H1 (cell line): ENCODE measurements around the gene PHLDA2. TPM values are rescaled to one million over a fixed set of nuclear protein-coding genes. Genes with fewer than 3 reads are reported as not detected.

Source experiments
- CBX8 ChIP-seq: fragments of 300-800, 300-1000 bp; sonication (generic); IDR thresholded peaks from 2 replicates; pipeline ENCODE4 v1.7.1; 2016; ENCODE audit warnings: low read depth, low read length, borderline replicate concordance
- EP300 ChIP-seq, 2 experiments: IDR thresholded peaks; 1 replicate in 1 of 2; 2 replicates in 1 of 2; pipeline ENCODE4 v1.6.1; 2011 to 2012; ENCODE audit warnings: low read depth in 2 of 2, low read length in 2 of 2, mild to moderate bottlenecking in 2 of 2, borderline replicate concordance in 1 of 2, inconsistent platforms in 1 of 2, moderate library complexity in 1 of 2
- EZH2 ChIP-seq: fragments of 200-600 bp; sonication (generic); IDR thresholded peaks from 2 replicates; pipeline ENCODE4 v1.7.1; 2012; ENCODE audit warnings: low read depth, mild to moderate bottlenecking, moderate library complexity, low read length, inconsistent platforms; ENCODE audit not compliant: severe bottlenecking
- SP4 ChIP-seq: IDR thresholded peaks from 2 replicates; pipeline ENCODE4 v1.6.1; 2012; ENCODE audit warnings: low read length, inconsistent platforms
- USF2 ChIP-seq: IDR thresholded peaks from 2 replicates; pipeline ENCODE4 v1.6.1; 2011; ENCODE audit warnings: low read length, improper control_type of control experiment
- polyA plus RNA-seq, 7 experiments: library from polyadenylated mRNA; depleted of rRNA in 3 of 7; stranded (reverse) in 5 of 7; unstranded in 2 of 7; fragments of >200 nt in 5 of 7; fragments of 200-250 nt in 2 of 7; gene quantifications; 1 replicate in 5 of 7; 2 replicates in 1 of 7; 4 replicates in 1 of 7; pipeline versions ENCODE4 v1.2.1 to v1.2.3, GENCODE V29; 2011 to 2013; ENCODE audit warnings: missing spikeins in 2 of 7, mixed read lengths in 2 of 7
- total RNA-seq: library from RNA; stranded (reverse); fragmentation: NEBNext Ultra II Directional; extraction: Animal tissue kit (Norgen Biotek cat#: 25700); gene quantifications from 2 replicates; pipeline ENCODE4 v1.2.1, GENCODE V29; 2021

The PHLDA2 gene
- total and polyA plus RNA-seq, 2 of the 8 experiments (the other 6 are each of a cell fraction or from before 2014, with no cell fraction given): 5.2 to 7.6 TPM

GRCh38 chr11:2963761-2964160 is 34.5 kb upstream of the PHLDA2 start (continued):
- no peak for TF ChIP-seq USF2
- no peak for TF ChIP-seq CBX8
- no peak for TF ChIP-seq EP300 (IDR thresholded peaks at IDR 0.05; ENCODE audit: borderline replicate concordance in 1 of 2, low read depth in 2 of 2, low read length in 2 of 2)
- no peak for TF ChIP-seq SP4
- no peak for TF ChIP-seq EZH2
